Measurements from ENCODE around the gene GCSAM. TPM values are rescaled to one million over a fixed set of nuclear protein-coding genes. Genes with fewer than 3 reads are reported as not detected.

The GCSAM gene
- total and polyA plus RNA-seq, 9 donors: 0.11 to 0.83 (median 0.18) TPM; not detected in 5

DNA sequence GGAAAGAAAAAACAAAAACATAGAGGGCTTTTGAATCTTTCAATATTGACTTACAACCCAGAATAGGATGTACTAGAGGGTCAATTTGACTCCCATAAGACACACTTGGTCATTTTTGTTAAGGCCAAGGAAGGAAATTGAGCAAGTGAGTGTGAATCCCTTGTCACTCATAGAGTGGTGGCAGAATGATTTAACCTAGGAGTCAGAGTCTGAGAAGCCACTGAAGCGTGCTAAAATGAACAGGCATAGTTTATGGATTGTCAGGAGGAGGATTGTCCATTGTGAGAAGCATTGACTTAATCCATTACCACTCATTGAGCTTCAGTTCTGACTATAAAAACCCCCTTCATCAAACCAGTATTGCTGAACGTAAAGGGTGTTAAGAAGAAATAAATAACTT lies 8.2 kb upstream of the GCSAM start:
- intact Hi-C loops (cut with DNase I): no loop called here
- TF ChIP-seq, protein P1, sequence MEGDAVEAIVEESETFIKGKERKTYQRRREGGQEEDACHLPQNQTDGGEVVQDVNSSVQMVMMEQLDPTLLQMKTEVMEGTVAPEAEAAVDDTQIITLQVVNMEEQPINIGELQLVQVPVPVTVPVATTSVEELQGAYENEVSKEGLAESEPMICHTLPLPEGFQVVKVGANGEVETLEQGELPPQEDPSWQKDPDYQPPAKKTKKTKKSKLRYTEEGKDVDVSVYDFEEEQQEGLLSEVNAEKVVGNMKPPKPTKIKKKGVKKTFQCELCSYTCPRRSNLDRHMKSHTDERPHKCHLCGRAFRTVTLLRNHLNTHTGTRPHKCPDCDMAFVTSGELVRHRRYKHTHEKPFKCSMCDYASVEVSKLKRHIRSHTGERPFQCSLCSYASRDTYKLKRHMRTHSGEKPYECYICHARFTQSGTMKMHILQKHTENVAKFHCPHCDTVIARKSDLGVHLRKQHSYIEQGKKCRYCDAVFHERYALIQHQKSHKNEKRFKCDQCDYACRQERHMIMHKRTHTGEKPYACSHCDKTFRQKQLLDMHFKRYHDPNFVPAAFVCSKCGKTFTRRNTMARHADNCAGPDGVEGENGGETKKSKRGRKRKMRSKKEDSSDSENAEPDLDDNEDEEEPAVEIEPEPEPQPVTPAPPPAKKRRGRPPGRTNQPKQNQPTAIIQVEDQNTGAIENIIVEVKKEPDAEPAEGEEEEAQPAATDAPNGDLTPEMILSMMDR (IDR thresholded peaks at IDR 0.05): no peak
- 82 to 93% (median 90%) methylated on average over 2 of the region's 2 CpGs for WGBS, 3 donors
- Histone ChIP-seq H3K36me3 (no peaks in the 10 kb centered on the region), H3K27ac (no peak overlapping the region), H3K27me3 (no peaks in the 10 kb centered on the region), H3K4me1 (ENCODE audit: insufficient read depth) (no peaks in the 10 kb centered on the region), H3K4me3 (no peak overlapping the region), H3K9me3 (no peaks in the 10 kb centered on the region)
- DNase-seq: no peak

DNA sequence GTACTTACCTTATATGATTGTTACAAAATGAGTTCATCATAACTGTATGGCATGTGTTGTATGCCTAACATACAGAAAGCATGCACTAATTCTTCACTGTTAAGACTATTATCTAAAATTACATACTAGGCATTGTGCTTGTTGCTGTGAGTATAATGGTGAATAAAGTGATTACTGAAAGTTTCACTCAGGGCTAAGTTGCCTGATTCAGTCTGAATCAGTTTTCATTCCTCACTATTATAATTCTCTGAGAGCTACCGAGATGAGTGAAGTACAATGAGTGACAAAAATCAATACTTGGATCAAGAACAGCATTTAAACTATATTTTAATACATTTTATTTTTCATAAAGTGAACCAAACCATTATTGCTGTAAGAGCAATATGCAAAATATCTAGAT lies 7.5 kb upstream of the GCSAM start:
- Histone ChIP-seq H3K27me3 (no peaks in the 10 kb centered on the region), H3K4me3 (no peak overlapping the region), H3K27ac (no peak overlapping the region), H3K36me3 (no peaks in the 10 kb centered on the region), H3K4me1 (ENCODE audit: insufficient read depth) (no peaks in the 10 kb centered on the region), H3K9me3 (no peaks in the 10 kb centered on the region)
- intact Hi-C loops (cut with DNase I): no loop called here
- TF ChIP-seq POLR2A (IDR thresholded peaks at IDR 0.05) (no peak), EP300 (IDR thresholded peaks at IDR 0.05) (no peak)
- TF ChIP-seq, protein P1 (IDR thresholded peaks at IDR 0.05): no peak
- no peak for DNase-seq
- 90 to 93% (median 92%) methylated on average over 1 of the region's 1 CpG for WGBS, 3 donors

DNA sequence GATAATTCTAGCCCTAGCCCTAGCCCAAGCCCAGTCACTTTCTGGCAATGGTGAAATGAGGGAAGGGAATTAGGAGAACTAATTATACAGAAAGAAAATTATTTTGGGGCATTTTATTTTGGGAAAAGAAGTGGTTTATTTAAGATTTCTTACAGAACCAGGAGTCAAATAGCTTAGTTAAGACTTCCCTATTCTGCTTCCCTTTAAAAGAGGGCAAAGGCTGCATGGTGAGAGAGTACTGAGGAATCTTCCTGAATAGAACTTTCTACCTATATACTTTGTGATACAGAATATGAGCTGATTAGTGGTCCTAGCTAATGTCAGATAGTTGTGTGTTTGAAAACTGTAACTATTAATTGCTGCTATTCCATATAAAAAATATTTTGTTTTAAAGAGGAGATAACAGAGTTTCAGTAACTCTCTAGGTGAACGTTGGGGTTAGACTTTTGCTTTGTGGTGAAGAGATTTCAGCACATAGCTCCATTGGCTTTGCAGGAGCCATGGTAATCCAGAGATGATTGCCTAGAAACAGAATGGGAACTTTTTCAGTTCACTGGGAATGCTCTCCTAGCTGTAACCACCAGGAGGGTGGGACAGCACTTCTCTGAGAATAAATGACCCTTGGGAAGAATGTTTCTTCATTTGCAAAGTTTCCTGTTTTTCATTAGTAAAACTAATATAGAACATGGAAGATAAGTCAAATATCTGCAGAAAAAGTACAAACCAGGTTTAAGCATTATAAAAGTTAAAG lies 5.3 kb upstream of the GCSAM start:
- no peak for TF ChIP-seq POLR2A (IDR thresholded peaks at IDR 0.05)
- TF ChIP-seq, protein P1 (IDR thresholded peaks at IDR 0.05): no peak
- no peak for TF ChIP-seq EP300 (IDR thresholded peaks at IDR 0.05)
- H3K36me3 ChIP-seq: no peaks in the 10 kb centered on the region
- no peak for DNase-seq
- H3K9me3 ChIP-seq: no peaks in the 10 kb centered on the region
- no peak overlapping the region for H3K4me3 ChIP-seq
- no peak overlapping the region for H3K27ac ChIP-seq
- no peaks in the 10 kb centered on the region for H3K27me3 ChIP-seq
- 7 to 35% (median 21%) methylated on average over 1 of the region's 1 CpG for WGBS, 3 donors
- intact Hi-C loops (cut with DNase I): no loop called here
- no peaks in the 10 kb centered on the region for H3K4me1 ChIP-seq (ENCODE audit: insufficient read depth)

DNA sequence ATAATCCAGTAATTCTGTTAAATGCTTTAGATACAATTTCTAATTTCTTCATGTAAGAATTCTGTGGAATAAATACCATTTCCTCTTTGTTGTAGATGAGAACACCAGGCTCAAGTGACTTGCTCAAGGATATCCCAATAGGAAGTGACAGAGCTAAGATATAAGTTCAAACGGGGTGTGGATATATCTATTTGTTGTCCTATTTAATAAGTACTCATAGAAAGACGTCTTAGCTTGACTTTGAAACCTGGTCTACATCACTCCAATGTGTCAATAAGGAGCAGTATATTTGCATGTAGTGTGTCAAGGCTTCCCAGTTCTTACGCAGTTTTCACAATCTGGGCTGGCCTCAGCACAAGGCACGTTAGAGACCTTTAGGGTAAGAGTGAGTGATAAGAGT lies 4.7 kb upstream of the GCSAM start:
- H3K27me3 ChIP-seq: no peaks in the 10 kb centered on the region
- H3K27ac ChIP-seq: no peak overlapping the region
- H3K9me3 ChIP-seq: no peaks in the 10 kb centered on the region
- intact Hi-C loops (cut with DNase I): no loop called here
- no peaks in the 10 kb centered on the region for H3K36me3 ChIP-seq
- WGBS, 3 donors: 64 to 72% (median 64%) methylated on average over 4 of the region's 4 CpGs
- TF ChIP-seq EP300 (IDR thresholded peaks at IDR 0.05) (no peak), POLR2A (IDR thresholded peaks at IDR 0.05) (no peak)
- TF ChIP-seq, protein P1 (IDR thresholded peaks at IDR 0.05): no peak
- no peaks in the 10 kb centered on the region for H3K4me1 ChIP-seq (ENCODE audit: insufficient read depth)
- no peak overlapping the region for H3K4me3 ChIP-seq
- no peak for DNase-seq

Data from ovary (tissue), 9 donors.